ENCODE measurements around the gene FAM200C.
"Not testable (repeated sequence)": the region's sequence is repeated elsewhere in the genome, so short reads cannot be mapped to it uniquely, and the experiment has no call there.

The FAM200C gene

DNA sequence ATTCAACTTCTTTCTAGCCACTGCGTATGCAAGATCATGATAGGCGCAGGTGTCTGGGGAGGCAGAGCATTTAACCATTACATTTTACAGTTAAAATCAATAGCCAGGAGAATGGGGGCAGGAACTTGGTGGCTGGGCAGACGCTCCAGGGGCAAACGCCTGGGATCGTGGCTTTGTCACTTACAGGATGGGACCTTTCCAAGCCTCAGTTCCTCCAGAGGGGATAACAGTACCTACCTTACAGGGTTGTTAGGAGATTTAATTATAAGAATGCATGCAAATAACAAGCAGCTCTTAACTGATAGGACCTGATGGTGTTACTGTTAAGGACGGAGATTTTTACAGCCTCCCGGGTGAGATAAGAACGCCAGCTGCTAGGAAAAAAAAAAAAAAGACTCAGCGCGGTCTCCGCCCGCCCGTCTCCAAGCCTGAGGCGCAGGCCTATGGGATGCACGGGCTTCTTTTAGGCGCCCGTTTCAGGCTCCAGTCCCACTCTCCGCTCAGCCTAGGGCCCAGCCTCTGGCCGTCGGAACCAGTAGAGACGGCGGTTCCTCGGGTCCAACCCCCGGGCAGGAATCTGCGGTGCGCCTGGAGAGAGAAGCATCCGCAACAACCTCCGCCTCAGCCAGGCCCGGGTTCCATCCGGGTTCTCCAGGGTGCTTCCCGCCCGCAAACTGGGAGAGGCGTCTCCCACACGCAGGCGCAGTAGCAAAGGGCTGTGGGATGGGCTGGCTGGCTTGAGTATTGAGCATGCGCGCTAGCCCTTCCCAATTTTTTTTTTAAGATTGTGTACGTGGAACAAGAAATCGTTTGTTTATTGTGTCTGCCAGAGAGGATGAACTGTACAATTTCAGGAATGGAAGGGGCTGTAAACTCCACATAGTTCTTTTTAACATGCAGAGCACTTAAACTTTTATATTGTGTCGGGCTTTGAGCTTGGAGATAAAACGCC lies at the start of gene FAM200C:
FAM200C (minus strand) TSS at position 653 of the 952 bp plus-strand sequence. CDS start 4,564 bp downstream, outside the sequence.
- peak; percentile 92 to 94 for DNase-seq

DNA sequence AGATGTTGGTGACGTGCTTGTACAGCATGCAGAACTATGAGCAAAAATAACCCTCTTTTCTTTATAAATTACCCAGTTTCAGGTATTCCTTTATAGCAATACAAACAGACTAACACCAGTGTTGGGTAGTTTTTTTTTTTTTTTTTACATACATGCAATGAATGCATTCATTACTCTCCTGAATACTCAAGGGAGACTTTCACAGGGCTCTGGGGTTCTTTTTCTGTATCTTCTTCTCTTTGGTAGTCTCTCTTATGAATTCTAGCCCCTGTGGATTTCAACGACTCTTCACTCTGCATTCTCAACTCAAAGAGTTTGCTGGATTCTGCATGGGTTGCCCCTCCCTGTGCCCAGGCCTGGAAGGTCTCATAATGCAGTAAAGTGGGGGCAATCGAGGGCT lies 49.6 kb upstream of the FAM200C start:
- no peak for DNase-seq

DNA sequence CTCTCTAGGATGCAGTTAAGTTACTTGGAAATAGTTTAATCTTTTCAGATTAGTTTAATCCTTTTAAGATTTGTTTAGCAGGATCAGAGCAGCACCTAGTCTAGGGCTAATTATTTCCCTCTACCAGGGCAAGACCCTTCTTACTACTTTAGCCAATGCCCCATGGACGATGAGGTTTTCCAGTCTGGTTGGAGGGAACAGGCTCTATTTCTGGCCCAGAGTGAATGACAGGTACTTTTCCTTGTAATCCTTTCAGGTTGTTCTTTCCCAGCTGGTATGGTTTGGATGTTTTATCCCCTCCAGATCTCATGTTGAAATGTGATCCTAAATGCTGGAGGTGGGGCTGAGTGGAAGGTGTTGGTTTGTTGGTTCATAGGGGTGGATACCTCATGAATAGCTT lies 49.0 kb upstream of the FAM200C start:
- DNase-seq, result no peak

DNA sequence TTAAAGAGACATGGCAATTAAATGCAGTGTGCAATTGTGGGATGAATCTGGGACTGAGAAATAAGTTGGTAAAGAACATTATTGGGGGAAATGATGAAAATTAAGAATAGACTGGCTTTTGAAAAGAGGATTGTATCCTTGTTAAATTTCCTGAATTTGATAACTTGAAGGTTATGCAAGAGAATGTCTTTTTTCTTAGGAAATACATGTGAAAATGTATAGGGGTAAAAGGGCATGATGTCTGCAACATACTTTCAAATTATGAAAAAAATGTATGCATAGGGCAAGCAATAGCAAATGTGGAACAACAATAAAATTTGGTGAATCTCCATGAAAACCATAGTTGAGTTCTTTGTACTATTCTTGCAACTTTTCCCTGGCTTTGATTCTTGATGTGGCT lies 45.9 kb upstream of the FAM200C start:
- DNase-seq, result no peak

DNA sequence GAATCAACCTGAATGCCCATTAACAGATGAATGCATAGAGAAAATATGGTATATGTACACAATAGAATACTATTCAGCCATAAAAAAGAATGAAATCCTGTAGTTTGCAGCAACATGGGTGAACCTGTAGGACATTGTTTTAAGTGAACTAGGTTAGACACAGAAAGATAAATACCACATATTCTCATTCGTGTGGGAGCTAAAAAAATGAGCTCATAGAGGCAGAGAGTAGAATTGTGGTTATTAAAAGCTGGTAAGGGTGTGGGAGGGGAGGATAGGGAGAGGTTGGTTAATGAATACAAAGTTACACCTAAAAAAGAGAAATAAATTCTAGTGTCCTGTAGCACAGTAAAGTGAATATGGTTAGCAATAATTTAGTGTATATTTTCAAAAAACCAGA lies 45.3 kb upstream of the FAM200C start:
- no peak for DNase-seq

DNA sequence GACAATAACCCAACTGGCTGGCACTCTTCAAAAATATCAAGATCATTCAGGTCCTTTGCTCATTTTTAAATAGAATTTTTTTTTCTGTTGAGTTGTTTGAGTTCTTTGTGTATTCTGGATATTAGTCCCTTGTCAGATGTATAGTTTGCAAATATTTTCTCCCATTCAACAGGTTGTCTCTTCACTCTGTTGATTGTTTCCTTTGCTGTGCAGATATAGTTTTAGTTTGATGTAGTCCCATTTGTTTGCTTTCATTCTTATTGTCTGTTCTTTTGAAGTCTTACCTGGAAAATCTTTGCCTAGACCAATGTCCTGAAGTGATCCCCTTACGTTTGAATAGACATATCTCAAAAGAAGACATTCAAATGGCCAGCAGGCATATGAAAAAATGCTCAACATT lies 44.6 kb upstream of the FAM200C start:
- no peak for DNase-seq

DNA sequence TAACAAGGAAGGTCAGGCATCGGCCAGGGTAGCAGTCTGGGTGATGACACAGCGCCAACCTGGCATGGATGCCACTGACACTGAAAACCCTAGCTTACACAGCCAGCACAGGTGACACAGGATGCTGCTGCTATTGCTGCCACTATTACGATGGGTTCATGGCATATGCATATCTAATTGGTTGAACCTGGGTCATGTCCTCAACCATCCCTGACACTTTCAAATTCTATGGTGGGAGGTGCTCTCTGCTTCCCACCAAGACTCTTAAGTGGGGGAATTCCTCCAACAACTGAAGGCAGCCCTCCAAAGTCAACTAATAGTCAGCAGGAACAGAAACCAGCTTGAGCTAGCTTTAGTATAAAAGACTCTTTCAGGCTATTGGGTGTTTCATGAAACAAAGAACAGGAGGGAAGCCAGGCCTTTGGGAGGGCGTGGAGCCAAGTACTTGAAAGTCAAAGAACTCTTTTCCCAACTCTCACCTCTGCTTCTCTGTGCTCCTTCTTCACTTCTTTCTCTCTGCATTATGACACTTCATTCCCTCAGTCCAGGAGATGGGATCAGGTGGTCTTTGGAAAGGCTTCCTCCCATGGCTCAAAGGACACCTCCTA lies 43.1 kb upstream of the FAM200C start:
- DNase-seq, result no peak

DNA sequence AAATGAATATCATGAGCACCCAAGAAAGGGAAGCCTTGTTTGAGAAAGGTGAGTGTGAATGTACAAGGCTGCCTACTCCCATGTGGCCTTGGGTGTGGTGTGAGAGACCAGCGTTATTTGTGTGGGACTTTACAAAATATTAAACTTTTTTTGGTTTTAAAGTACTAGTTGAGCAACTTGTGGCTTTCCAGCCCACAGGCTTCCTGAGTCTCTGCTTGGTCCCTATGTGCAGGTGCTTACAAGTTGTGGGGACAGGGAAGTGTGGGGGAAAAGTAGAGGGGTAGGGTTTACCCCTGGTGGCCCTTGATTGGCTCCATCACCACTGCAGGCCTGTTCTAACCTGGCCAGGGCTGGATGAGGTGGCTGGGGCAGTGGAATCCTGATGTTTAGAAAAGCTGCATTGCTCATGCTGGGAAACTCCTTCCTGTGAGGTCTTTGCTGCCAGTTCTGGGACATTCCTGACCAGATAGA lies 41.5 kb upstream of the FAM200C start:
- DNase-seq, result no peak

DNA sequence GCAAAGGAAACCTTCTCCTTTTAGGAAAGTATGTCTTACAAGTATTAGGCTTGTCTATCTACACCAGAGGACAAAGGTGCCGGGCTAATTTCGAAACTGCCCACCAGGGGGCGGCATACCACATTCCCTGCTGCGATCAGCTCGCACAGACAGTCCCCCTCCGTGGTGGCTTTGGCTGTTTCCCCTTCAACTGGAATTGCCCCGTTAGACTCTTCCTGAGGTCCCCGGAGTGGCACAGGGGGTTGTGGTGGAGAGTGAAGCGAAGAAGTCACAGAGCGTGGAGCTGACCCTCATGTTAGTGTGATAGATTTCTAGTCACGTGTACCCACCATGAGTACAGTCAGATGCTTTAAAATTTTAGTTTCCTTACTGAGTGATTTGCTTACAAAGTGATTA lies 39.3 kb upstream of the FAM200C start:
- DNase-seq, result peak; percentile 69

DNA sequence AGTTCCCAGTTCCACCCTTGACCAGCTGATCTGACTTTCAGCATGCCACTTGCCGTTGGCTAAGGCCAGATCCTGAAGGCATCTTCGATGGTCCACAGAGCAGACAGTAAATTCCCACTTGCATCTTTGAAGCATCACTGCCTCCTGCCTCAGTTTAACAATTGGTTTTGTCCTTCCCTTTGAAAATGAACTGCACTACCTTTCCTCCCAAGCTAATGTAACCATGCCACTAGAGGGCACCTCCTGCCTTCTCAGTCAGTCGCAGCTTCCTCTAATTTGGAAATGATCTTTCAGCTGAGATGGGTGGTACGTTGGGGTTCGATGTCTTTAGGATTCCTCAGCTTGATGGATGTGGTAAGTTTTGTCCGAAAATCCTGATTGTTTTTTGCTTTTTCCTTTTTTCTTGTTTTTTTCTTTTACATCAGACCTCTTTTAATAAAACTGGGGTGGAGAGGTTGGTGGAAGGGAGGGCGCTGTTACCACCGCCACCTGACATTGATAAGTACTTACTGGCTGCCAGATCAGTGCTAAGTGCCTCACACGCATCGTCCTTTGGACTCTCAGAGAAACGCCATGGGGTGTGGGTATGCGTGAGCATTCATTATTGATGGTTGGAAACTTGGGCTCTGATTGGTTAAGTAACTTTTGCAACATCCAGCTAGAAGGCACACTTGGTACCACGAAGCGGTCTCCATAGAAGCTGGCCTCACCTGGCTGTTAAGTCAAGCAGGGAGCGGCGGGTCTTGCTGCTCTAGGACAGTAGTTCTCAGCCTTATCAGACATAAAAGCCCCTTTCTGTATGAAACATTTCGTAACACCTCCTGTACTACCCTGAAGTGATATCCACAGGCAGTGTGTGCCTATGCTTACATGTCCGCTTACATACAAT lies 38.7 kb upstream of the FAM200C start:
- DNase-seq, result peak; percentile 29 to 67

DNA sequence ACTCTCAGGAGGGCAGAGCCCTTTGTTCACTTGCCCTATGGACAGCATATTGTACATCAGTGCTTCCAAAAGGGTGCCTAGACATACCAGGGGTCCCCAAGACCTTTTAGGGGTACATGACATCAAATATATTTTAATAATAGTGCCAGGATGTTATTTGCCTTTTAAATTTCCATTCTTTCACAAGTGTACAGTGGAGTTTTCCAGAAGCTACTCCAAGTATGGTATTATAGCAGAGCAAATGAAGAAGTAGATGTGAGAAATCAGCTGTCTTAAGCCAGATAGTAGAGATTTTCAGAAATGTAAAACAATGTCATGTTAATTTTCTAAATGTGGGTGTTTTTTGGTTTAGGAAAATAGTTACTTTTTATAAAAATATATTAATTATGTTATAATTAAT lies 37.4 kb upstream of the FAM200C start:
- DNase-seq, result no peak

DNA sequence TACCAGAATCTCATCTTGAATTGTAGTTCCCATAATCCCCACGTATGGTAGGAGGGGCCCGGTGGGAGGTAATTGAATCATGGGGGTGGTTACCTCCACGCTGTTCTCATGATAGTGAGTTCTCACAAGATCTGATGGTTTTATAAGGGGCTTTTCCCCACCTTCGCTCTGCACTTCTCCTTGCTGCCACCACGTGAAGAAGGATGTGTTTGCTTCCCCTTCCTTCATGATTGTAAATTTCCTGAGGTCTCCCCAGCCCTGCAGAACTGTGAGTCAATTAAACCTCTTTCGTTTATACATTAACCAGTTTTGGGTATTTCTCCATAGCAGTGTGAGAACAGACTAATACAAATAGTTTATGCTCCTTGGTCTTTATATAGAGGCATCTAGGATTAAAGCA lies 36.8 kb upstream of the FAM200C start:
- DNase-seq, result not testable (repeated sequence)

DNA sequence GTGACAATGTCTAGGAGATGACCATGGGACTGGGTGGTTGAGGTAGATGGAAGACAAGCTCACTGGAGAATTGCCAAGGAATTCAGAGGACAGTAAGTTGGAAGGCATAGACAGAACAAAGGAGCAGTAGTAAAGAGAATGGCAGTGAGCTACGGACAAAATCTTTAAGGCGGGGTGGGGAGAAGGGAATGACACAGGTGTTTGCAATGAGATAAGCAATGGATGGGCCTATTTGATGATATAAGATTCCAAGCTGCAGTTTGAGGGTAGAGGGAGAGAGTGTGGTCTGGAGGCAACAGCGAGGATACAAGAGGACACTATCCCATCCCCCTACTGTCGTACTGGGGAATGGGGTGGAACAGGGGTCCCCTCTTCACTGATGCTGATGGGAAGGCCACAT lies 36.2 kb upstream of the FAM200C start:
- no peak for DNase-seq

DNA sequence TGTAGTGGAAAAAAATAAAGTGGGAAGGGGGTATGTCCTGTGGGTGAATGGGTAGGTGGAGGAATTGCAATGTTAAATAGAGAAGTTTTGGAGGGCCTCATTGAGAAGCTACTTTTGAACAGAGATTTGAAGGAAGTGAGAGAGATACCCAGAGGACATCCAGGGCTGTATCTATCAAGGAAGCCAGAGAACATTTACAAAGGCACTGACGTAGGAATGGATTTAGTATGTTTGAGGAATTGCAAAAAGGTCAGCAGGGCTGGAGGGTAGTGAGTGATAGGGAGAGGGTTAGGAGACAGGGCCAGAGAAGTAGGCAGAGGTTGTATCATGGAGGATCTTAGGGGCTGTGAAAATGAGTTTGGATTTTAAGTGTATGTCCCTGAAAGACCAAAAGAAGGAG lies 35.7 kb upstream of the FAM200C start:
- no peak for DNase-seq

DNA sequence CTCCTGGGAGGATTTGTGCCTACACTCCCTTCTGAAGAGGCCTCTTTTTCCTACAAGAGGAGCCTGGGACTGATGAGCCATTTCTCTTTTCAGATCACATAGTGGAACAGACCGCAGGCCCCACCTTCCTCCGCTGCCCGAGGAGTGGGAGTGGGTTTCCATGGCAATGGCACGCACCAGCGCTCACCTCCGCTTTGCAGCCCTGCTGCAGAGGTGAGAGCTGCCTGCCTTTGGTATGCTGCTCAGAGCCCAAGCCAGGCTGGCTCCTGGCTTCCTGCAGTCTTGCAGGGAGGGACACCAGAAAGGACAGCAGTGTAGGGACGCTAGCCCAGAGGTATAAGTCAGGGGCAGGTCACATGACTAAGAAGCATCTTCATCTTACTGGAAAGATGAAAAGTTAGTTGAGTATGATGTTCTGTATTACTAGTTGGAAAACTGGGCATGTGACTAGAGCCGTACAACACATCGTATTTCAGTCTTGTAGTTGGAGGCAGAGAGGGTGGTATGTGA lies 34.2 kb upstream of the FAM200C start:
- peak in 1 of 2 experiments; percentile 13 for DNase-seq

DNA sequence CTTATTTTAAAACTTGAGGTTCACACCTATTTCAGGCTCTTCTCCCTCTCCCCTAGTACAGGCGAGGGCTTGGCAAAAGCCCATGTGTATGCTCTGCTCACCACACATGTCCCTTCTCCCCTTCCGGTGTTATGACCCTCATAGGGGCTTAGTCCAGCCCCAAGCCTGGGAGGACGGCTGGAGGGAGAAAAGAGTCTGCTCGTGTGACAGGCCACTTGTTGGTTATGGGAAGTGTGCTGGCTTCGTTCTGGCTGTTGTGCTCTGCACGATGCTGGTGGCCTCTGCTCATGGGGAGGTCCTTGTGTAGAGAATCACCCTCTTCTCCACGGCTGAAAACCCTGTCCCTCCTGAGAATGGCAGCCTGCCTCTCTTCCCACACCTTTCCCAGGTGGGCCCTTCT lies 32.9 kb upstream of the FAM200C start:
- DNase-seq, result no peak

DNA sequence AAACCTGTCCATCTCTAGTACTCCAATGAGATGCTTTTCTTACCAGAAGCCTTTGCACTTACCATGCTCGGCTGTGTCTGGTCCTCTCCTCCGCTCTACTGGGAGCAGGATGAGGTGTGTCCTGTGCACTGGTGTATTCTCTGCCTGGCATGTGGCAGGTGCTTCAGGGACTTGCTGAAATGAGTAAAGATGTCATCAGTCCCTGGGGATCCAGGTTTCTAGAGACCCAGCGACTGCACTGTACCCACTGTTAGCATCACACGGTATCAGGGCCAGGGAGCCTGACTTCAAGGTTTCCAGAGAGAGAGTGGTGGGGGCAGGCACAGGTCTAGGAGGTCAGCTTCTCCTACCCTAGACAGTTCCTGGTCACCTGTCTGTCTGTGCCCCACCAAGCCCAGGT lies 32.3 kb upstream of the FAM200C start:
- DNase-seq, result no peak

DNA sequence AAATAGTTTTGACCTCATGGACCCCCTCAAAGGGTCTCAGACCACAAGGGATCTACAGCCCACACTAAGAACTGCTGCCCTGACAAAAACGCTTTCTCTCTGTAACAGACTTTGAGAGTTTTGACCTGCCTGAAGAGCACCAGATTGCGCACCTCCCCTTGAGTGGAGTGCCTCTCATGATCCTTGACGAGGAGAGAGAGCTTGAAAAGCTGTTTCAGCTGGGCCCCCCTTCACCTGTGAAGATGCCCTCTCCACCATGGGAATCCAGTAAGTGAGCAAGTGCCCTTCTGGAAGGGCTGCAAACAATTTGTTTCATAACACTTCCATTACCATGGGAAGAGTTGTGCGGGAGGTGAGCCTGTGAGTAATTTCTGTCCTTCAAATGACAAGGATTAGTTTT lies 27.8 kb upstream of the FAM200C start:
- no peak for DNase-seq

DNA sequence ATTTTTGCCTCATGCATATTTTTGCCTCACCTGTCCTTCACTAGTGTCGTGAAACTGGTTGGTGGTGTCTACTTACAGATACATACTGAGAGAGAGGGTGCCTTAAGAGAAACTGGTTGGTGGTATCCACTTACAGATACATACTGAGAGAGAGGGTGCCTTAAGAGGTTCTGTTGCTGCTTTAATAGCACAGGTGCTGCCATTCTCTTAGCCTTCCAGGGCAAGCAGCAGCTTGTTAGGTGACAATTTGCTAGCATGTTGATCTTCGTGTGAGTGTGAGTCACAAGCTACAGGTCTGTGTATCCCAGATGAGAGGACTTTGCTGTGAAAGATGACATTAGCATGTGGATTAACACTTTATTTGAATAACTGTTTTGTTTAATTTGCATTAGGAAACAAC lies 23.2 kb upstream of the FAM200C start:
- peak; percentile 11 to 62 for DNase-seq

DNA sequence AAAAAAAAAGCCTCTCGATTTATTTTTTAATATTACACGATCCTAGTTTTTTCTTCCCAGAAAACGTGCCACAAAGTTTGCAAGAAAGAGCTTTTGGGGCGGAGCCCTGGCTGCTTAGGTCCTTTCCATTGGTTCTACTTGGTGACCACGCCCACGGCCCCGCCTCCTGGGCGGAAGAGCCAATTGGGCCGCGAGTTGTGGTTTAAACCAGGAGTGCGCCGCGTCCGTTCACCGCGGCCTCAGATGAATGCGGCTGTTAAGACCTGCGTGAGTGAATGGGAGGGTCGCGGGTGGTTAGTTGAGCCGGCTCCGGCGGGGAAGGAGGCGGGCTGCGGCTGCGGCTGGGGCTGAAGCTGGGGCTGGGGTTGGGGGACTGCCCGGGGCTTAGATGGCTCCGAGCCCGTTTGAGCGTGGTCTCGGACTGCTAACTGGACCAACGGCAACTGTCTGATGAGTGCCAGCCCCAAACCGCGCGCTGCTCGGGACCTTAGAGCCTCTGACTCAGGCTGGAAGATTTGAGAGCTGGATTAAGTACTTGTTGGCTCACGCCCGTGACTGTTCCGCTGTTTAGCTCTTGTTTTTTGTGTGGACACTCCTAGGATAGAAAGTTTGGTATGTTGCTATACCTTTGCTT lies 21.9 kb upstream of the FAM200C start, which contains the start of gene PTTG1:
PTTG1 (plus strand) TSS at position 231 of the 634 bp plus-strand sequence. CDS start 458 bp downstream, outside the sequence.
- DNase-seq, result peak; percentile 96 to 98

DNA sequence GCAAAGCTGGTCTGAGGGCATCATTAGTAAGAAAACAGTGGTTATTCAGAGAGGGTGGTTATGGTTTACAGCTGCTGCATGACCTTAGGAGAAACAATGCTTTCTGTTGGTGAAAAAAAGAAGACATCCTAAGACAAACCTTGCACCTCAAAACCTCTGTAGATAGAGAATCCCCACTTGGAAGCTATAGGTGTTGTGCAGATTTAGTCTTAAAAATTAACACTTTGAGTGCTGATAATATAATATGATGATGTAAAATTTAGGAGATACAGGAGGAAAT lies 20.4 kb upstream of the FAM200C start:
- no peak for DNase-seq

Measured in NCI-H2081 (cell line).